Heart left ventricle (tissue), 13 donors: Measurements from ENCODE around the gene PPP1R14C.

Experiments
- CTCF ChIP-seq, 12 donors: fragments of 200-600 bp; sonication (generic) in 4 of 12; IDR thresholded peaks; one replicate each; pipeline versions ENCODE4 v1.5.0 to v1.8.0; 2018 to 2022; ENCODE audit warnings: antibody characterized with exemption in 12 of 12, mild to moderate bottlenecking in 5 of 12
- POLR2A ChIP-seq, 2 donors: fragments of 450-650 bp; IDR thresholded peaks; one replicate each; pipeline ENCODE4 v1.6.1; 2017; ENCODE audit warnings: antibody characterized with exemption in 2 of 2, mild to moderate bottlenecking in 2 of 2, moderate library complexity in 2 of 2
- donor health status: ischemic (EF 13 %, LVEDD 7.1; RV severe dilation, severe dysfunction).
- donor health status: DM: no; HTN: yes; CAD: no.
- donor health status: DM: no; HTN: no; CAD: no.
- donor health status: ischemic (EF 25% LVEDD 6.9; RV normal size, moderate dysfunction).
- donor health status: ischemic (EF 25% LVEDD 5.7; RV mildly dilated, moderate dysfunction).
- donor health status: ischemic (EF 35%, LVEDD 5.7; RV mildly dilated, moderate dysfunction).
- donor health status: nonischemic (EF 11% LVEDD 7.7; RV severe dilation, severe dysfunction).
- donor health status: DM: yes; HTN: yes; CAD: no.
- donor health status: PGD.
- donor health status: ischemic (EF 29% LVEDD 5.4; RV normal size, mild dysfunction).
- donor health status: nonischemic (EF 23%, LVEDD 6.1; RV moderate dilation, normal function).

GRCh38 chr6:150144294-150144868 is 1.5 kb downstream of the PPP1R14C start:
- no peak for TF ChIP-seq CTCF (IDR thresholded peaks at IDR 0.05)
- TF ChIP-seq POLR2A (IDR thresholded peaks at IDR 0.05) = no peak
